Measurements from ENCODE around the gene S100A7. TPM values are rescaled to one million over a fixed set of nuclear protein-coding genes. Genes with fewer than 3 reads are reported as not detected.

The S100A7 gene
- polyA plus RNA-seq, 1 experiment, result not detected

DNA sequence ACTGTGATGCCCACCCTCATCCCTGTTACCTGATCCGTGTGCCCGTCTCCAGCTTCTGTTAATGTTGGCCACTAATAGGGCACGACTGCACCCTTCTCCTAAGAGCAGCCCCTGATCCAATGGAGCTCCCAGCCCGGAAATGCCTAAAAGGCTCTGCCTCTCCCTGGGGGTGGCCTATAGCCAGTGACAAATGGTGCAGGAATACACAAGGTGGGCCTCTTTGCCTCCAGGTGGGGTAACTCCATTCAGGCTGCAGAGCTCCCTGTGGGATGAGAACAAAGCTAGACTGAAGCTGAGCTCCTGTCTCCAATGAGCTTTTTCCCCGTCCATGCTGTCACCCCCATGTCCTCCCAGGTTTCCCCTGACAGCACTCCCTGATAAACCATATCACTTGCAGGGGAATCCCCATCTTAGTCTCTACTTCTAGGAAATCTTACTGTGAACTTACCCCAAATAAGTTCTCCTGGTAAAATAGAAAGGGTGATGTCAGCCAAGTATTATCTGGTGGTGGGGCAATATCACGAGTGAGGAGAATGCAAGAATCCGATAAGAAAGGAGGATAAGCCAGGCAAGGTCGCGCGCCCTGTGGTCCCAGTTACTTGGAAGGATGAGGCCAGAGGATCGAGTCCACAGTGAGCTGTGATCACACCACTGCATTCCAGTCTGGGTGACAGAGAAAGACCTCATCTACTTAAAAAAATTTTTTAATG lies 25.6 kb downstream of the S100A7 start:
- no peak for DNase-seq (ENCODE audit: low read depth, low spot score)
- Histone ChIP-seq H3K9me3 (ENCODE audit: control insufficient read depth, insufficient read depth, low read length) (no peaks in the 10 kb centered on the region), H3K27ac (ENCODE audit: low read depth, low read length) (no peak overlapping the region), H3K27me3 (ENCODE audit: control insufficient read depth, insufficient read depth, low read length) (peaks cover 4% of the 10 kb centered on the region), H3K4me3 (ENCODE audit: low read depth, low read length) (no peak overlapping the region)
- no peak for TF ChIP-seq CTCF (IDR thresholded peaks at IDR 0.05; ENCODE audit: low read depth, low read length)
- ChIA-PET POLR2A (interaction anchor here (0.6 kb wide), 1 partner anchor 558 kb away, joined by 3 read pairs; no protein-coding TSS in a partner anchor), CTCF (interaction anchor here (0.6 kb wide), 1 partner anchor 211 kb away, joined by 3 read pairs; no protein-coding TSS in a partner anchor)

GRCh38 chr1:153432874-153433681 lies 27.4 kb downstream of the S100A7 start:
- Histone ChIP-seq H3K9me3 (ENCODE audit: control insufficient read depth, insufficient read depth, low read length) (no peaks in the 10 kb centered on the region), H3K27me3 (ENCODE audit: control insufficient read depth, insufficient read depth, low read length) (peaks cover 4% of the 10 kb centered on the region), H3K27ac (ENCODE audit: low read depth, low read length) (no peak overlapping the region), H3K4me3 (ENCODE audit: low read depth, low read length) (no peak overlapping the region)
- POLR2A ChIA-PET, result no interaction called here
- CTCF ChIA-PET, result no interaction called here
- no peak for TF ChIP-seq CTCF (IDR thresholded peaks at IDR 0.05; ENCODE audit: low read depth, low read length)
- DNase-seq (ENCODE audit: low read depth, low spot score), result no peak

GRCh38 chr1:153431928-153432327 lies 28.5 kb downstream of the S100A7 start:
- no peak overlapping the region for H3K4me3 ChIP-seq (ENCODE audit: low read depth, low read length)
- POLR2A ChIA-PET, result no interaction called here
- CTCF ChIA-PET, result no interaction called here
- no peak overlapping the region for H3K27ac ChIP-seq (ENCODE audit: low read depth, low read length)
- TF ChIP-seq CTCF (IDR thresholded peaks at IDR 0.05; ENCODE audit: low read depth, low read length), result no peak
- H3K9me3 ChIP-seq (ENCODE audit: control insufficient read depth, insufficient read depth, low read length), result no peaks in the 10 kb centered on the region
- peaks cover 4% of the 10 kb centered on the region for H3K27me3 ChIP-seq (ENCODE audit: control insufficient read depth, insufficient read depth, low read length)
- DNase-seq (ENCODE audit: low read depth, low spot score), result no peak

DNA sequence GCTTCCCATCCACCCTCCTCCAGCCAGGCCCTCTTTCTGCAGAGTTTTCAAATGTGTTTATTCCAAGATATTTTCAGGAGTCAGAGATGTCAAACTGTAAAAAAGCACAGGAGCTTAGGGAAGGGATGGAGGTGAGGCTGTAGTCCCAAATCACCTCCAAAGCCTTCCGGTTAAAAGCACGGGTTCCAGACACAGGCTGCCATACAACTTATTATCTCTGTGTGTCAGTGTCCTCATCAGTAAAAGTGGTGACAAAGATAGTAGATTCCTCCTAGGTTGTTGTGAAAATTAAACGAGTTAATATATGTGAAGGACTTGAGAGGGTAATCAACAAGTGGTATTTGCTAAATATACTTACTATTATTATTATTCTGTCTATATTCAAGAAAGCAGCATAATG lies 29.0 kb downstream of the S100A7 start:
- DNase-seq (ENCODE audit: low read depth, low spot score), result no peak
- ChIA-PET POLR2A (no interaction called here), CTCF (no interaction called here)
- no peak for TF ChIP-seq CTCF (IDR thresholded peaks at IDR 0.05; ENCODE audit: low read depth, low read length)
- Histone ChIP-seq H3K27ac (ENCODE audit: low read depth, low read length) (no peak overlapping the region), H3K27me3 (ENCODE audit: control insufficient read depth, insufficient read depth, low read length) (peaks cover 4% of the 10 kb centered on the region), H3K9me3 (ENCODE audit: control insufficient read depth, insufficient read depth, low read length) (no peaks in the 10 kb centered on the region), H3K4me3 (ENCODE audit: low read depth, low read length) (no peak overlapping the region)

DNA sequence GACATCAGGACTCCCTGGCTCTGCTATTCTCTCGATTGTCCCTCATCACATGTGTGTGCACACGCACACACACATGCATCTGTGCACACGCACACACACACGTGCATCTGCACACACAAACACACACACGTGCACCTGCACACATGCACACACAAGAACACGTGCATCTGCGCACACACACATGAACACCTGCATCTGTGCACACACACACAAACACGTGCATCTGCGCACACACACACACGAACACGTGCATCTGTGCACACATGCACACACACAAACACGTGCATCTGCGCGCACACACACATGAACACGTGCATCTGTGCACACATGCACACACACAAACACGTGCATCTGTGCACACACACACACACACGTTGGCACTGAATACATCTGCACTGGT lies 29.4 kb downstream of the S100A7 start:
- no peak for DNase-seq (ENCODE audit: low read depth, low spot score)
- no peak overlapping the region for H3K4me3 ChIP-seq (ENCODE audit: low read depth, low read length)
- no peak overlapping the region for H3K27ac ChIP-seq (ENCODE audit: low read depth, low read length)
- peaks cover 4% of the 10 kb centered on the region for H3K27me3 ChIP-seq (ENCODE audit: control insufficient read depth, insufficient read depth, low read length)
- POLR2A ChIA-PET, result no interaction called here
- TF ChIP-seq CTCF (IDR thresholded peaks at IDR 0.05; ENCODE audit: low read depth, low read length), result no peak
- no peaks in the 10 kb centered on the region for H3K9me3 ChIP-seq (ENCODE audit: control insufficient read depth, insufficient read depth, low read length)
- CTCF ChIA-PET, result no interaction called here
